NCI-H2196 treated with DMSO at 0.1 percent for 48 hours (cell line): Measurements from ENCODE around the gene GATA6.

Experiments used
- DNase-seq: peaks from one replicate; lab custom pipeline; 2025; ENCODE audit not compliant: unreplicated experiment; lab: John Stamatoyannopoulos, UW

Gene GATA6

DNA sequence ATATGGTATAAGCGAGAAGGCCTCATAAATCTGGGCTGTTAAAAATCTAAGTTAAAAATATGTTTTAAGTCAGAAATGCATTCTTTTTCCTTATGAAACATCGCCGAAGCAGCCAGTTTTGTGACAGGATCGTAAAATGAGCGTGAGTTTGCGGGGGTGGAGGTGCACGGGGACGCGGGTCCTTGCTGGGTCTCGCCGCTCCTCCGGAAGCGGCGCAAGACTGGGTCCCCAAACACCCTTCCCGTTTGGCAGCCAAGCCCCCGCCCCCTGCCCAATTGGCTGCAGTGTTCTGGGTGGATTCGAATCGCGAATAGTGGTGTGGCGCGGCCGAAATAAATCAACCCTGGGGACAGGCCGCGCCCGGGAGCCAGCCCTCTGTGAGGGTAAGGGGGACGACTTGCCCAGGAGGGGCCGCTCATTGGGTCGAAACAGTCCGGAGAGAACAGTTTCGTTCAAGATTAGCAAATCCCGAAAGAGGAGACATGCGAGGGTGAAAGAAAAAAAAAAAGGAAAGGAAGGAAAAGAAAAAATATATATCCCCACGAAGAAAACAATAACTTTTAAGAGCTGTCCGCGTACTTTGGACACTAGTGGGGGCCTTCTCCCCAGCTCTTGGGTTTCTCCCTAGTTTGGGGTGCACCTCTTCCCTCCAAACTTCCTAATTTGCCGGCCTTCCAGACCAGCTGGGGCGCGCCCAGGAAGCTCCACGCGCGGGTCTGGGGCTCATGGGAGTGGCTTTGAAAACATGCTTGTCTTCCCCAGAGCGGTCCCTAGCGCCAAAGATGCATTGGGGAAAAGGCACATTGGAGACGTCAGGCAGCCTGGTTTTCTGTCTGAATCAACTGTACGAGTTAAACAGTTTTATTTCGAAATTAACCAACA, 3.1 kb upstream of the GATA6 start:
- DNase-seq = no peak

- DNase-seq = no peak
These were observed 2.3 kb upstream of the GATA6 start for GRCh38 chr18:22167091-22167470.

- DNase-seq = no peak
These were observed 1.7 kb upstream of the GATA6 start for GRCh38 chr18:22167471-22168241.

- no peak for DNase-seq
These were observed 948 bp upstream of the GATA6 start for GRCh38 chr18:22168360-22168921.

DNA sequence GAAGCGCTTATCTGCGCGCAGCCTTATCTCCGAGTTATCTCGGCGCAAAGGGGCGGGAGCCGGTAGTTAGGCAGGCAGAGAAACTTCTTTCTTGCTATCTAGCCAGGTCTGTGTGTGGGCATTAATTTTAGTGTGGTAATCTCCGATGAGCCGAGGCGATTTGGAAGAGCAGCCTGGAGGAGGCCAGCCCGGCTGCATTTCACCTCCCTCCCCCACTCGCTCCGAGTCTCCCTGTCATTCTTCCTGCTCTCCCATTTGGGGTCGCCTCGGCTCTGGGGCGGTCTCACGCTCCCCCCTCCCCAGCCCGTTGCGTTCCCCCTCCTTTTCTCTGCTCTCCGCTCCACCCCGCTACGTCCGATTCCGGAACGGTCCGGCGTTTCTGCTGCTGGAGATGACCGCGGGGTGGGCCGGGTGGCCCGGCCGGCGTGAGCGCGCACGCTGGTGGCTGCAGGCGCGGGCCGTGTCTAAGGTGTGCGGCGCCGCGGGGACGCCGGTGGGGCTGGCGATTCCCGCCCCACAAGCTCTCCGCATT, 566 bp downstream of the GATA6 start:
- peak; percentile 13 for DNase-seq

- DNase-seq = no peak
These were observed 1.2 kb downstream of the GATA6 start for GRCh38 chr18:22170421-22171257.

- DNase-seq = no peak
These were observed 2.1 kb downstream of the GATA6 start for GRCh38 chr18:22171258-22172119.

GRCh38 chr18:22172120-22172582, 2.8 kb downstream of the GATA6 start:
- DNase-seq = no peak

- no peak for DNase-seq
These were observed 3.2 kb downstream of the GATA6 start for GRCh38 chr18:22172594-22173049.

DNA sequence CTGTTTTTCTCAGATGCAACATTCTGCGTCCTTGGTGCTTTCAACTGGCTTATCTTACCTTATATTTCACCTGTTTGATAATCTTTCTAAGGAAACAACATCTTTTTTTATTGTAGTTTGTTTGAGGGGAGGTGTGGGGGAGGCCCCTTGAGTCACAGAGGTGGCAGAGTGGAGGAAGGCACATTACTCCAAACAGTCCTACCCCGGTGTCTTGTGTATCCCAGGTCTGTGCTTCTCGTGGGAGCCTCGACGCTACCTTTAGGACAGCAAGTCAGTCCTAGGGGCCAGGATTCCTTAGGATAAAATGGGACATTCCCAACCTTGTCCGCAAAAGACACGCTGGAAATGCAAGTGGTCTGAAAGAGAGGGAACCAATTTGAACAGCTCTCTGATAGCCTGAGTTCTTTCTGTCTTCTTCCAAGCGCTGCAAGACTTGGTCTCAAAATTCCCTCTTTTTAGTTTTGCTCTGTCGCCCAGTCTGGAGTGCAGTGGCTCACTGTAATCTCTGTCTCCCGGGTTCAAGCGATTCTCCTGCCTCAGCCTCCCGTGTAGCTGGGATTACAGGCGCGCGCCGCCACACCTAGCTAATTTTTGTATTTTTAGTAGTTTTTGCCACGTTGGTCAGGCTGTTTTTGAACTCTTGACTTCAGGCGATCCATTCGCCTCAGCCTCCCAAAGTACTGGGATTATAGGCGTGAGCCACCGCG, 4.0 kb downstream of the GATA6 start:
- DNase-seq = no peak

- DNase-seq = no peak
These were observed 4.5 kb downstream of the GATA6 start for GRCh38 chr18:22173928-22174301.

- DNase-seq = no peak
These were observed 5.2 kb downstream of the GATA6 start for GRCh38 chr18:22174341-22175145.

DNA sequence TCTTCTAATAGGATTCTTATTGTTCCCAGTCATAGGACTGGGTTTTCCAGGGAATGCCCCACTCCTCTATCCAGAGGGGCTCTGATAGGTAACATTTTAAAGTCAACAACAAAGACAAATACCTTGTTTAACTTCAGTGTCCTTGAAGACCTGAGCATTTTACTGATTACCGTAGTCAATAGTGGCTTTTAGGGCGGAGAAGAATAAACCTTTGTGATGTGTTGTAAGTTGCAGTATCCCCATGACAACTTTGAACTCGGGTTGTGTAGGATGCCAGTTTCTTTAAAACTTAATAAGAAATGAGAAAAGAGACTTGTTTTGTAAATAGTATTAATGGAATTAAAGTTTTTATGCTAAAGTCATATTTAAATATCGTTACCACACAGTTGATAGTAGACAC, 6.0 kb downstream of the GATA6 start:
- no peak for DNase-seq

DNA sequence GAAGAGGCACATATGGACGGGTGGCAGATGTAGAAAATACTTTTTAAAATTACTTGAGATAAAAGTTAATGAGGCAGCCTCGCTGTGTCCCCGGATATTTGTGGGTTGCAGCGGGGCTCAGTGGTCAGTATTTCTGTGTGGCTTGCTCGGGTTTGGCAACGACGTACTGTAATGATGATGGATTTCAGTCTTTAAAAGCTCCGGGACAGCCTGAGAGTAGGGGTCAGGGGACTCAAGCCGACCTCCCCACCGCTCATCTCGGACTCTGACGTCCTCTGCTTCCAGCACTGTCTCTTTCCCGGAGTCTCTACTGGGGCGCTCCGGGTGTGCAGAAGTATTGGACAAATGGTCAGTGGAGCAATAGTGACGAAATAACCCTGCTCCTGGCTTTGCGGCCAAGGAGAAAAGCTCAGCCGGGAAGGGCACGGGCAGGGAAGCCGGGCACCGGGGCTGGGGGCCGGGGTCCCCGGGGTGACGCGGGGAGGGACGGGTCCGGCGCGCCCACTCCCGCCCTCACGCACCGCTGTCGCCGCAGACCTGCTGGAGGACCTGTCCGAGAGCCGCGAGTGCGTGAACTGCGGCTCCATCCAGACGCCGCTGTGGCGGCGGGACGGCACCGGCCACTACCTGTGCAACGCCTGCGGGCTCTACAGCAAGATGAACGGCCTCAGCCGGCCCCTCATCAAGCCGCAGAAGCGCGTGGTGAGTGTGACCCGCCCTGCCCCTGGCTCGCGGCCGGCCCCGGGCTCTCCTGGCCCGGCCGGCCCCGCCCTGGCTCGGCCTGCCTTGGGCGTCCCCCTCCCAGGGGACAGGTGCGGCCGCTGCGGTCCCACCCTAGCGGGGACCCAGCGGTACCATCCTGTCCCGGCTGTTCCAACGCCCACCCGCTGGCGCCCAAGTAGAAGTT, 7.3 kb downstream of the GATA6 start:
- no peak for DNase-seq

GRCh38 chr18:22177327-22177871, 8.0 kb downstream of the GATA6 start:
- no peak for DNase-seq

GRCh38 chr18:22179174-22179573, 9.8 kb downstream of the GATA6 start:
- DNase-seq = no peak

DNA sequence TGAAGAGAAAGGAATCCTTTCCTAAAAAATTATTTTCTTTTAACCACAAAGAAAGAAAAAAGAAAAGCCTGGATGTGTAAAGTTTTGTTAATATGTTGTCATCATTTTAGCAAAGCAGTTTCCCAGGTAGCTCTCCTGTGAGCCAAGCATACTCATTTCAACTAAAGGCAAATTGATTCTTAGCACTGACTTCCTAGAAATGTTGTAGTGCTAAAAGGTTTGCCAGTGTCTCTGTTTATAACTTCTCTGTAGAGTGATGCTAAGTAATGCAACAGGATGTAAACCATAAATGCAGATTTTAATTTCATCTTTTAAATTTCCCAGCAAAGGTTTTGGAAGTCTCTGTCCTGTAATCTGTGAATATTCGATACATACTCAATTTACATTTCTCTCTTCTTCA, 10.2 kb downstream of the GATA6 start:
- no peak for DNase-seq
